ENCODE results near the gene PRKCA.

The PRKCA gene

GRCh38 chr17:66652840-66653507, 350.6 kb downstream of the PRKCA start:
- Histone ChIP-seq H3K9ac (ENCODE audit: low read length) (no peak overlapping the region), H3K27me3 (ENCODE audit: control insufficient read depth, insufficient read depth, low read length) (no peaks in the 10 kb centered on the region), H3K9me3 (ENCODE audit: control insufficient read depth, low read length) (no peaks in the 10 kb centered on the region), H3K4me3 (ENCODE audit: low read length) (no peak overlapping the region), H3K4me1 (ENCODE audit: control insufficient read depth, insufficient read depth, low read length) (peaks cover 5% of the 10 kb centered on the region), H3K36me3 (ENCODE audit: control insufficient read depth, insufficient read depth, low read length) (no peaks in the 10 kb centered on the region)

- Histone ChIP-seq H3K4me1 (ENCODE audit: control insufficient read depth, insufficient read depth, low read length) (peaks cover 5% of the 10 kb centered on the region), H3K36me3 (ENCODE audit: control insufficient read depth, insufficient read depth, low read length) (no peaks in the 10 kb centered on the region), H3K9ac (ENCODE audit: low read length) (no peak overlapping the region), H3K9me3 (ENCODE audit: control insufficient read depth, low read length) (no peaks in the 10 kb centered on the region), H3K4me3 (ENCODE audit: low read length) (no peak overlapping the region), H3K27me3 (ENCODE audit: control insufficient read depth, insufficient read depth, low read length) (no peaks in the 10 kb centered on the region)
Measured at GRCh38 chr17:66654106-66654740, 351.8 kb downstream of the PRKCA start.

DNA sequence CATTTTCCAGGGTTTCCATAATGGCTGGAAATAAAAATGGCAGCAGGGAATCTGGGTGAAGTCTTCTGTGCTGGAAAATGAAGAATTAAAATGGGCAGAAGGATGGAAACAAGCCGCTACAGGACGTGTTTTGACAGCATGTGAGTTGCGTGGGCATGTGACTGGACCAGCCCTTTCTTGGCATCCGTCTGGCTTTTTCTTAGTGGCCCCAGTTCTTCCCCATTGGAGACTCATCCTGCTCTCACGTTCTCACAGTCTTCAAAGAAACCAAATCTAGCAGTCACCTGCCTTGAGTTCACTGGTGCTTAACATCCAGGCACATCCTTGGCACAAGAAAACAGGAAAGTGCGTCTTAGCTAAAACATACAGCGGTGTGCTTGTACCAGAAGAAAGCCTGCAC, 352.4 kb downstream of the PRKCA start:
- no peaks in the 10 kb centered on the region for H3K36me3 ChIP-seq (ENCODE audit: control insufficient read depth, insufficient read depth, low read length)
- H3K9ac ChIP-seq (ENCODE audit: low read length), result no peak overlapping the region
- H3K9me3 ChIP-seq (ENCODE audit: control insufficient read depth, low read length), result no peaks in the 10 kb centered on the region
- H3K27me3 ChIP-seq (ENCODE audit: control insufficient read depth, insufficient read depth, low read length), result no peaks in the 10 kb centered on the region
- peaks cover 5% of the 10 kb centered on the region for H3K4me1 ChIP-seq (ENCODE audit: control insufficient read depth, insufficient read depth, low read length)
- H3K4me3 ChIP-seq (ENCODE audit: low read length), result no peak overlapping the region

- no peaks in the 10 kb centered on the region for H3K36me3 ChIP-seq (ENCODE audit: control insufficient read depth, insufficient read depth, low read length)
- peaks cover 5% of the 10 kb centered on the region for H3K4me1 ChIP-seq (ENCODE audit: control insufficient read depth, insufficient read depth, low read length)
- no peak overlapping the region for H3K4me3 ChIP-seq (ENCODE audit: low read length)
- H3K9me3 ChIP-seq (ENCODE audit: control insufficient read depth, low read length), result no peaks in the 10 kb centered on the region
- H3K9ac ChIP-seq (ENCODE audit: low read length), result no peak overlapping the region
- no peaks in the 10 kb centered on the region for H3K27me3 ChIP-seq (ENCODE audit: control insufficient read depth, insufficient read depth, low read length)
Measured at GRCh38 chr17:66655461-66655860, 353.0 kb downstream of the PRKCA start.

- H3K4me1 ChIP-seq (ENCODE audit: control insufficient read depth, insufficient read depth, low read length), result peaks cover 5% of the 10 kb centered on the region
- H3K9me3 ChIP-seq (ENCODE audit: control insufficient read depth, low read length), result no peaks in the 10 kb centered on the region
- H3K36me3 ChIP-seq (ENCODE audit: control insufficient read depth, insufficient read depth, low read length), result no peaks in the 10 kb centered on the region
- H3K27me3 ChIP-seq (ENCODE audit: control insufficient read depth, insufficient read depth, low read length), result no peaks in the 10 kb centered on the region
- no peak overlapping the region for H3K4me3 ChIP-seq (ENCODE audit: low read length)
- no peak overlapping the region for H3K9ac ChIP-seq (ENCODE audit: low read length)
Measured at GRCh38 chr17:66655861-66656260, 353.4 kb downstream of the PRKCA start.

GRCh38 chr17:66661411-66662256, 359.2 kb downstream of the PRKCA start:
- H3K36me3 ChIP-seq (ENCODE audit: control insufficient read depth, insufficient read depth, low read length), result no peaks in the 10 kb centered on the region
- H3K4me1 ChIP-seq (ENCODE audit: control insufficient read depth, insufficient read depth, low read length), result peaks cover 9% of the 10 kb centered on the region
- H3K27me3 ChIP-seq (ENCODE audit: control insufficient read depth, insufficient read depth, low read length), result no peaks in the 10 kb centered on the region
- H3K9me3 ChIP-seq (ENCODE audit: control insufficient read depth, low read length), result no peaks in the 10 kb centered on the region
- no peak overlapping the region for H3K9ac ChIP-seq (ENCODE audit: low read length)
- no peak overlapping the region for H3K4me3 ChIP-seq (ENCODE audit: low read length)

- Histone ChIP-seq H3K27me3 (ENCODE audit: control insufficient read depth, insufficient read depth, low read length) (no peaks in the 10 kb centered on the region), H3K9me3 (ENCODE audit: control insufficient read depth, low read length) (no peaks in the 10 kb centered on the region), H3K4me1 (ENCODE audit: control insufficient read depth, insufficient read depth, low read length) (peaks cover 9% of the 10 kb centered on the region), H3K36me3 (ENCODE audit: control insufficient read depth, insufficient read depth, low read length) (no peaks in the 10 kb centered on the region), H3K4me3 (ENCODE audit: low read length) (no peak overlapping the region), H3K9ac (ENCODE audit: low read length) (no peak overlapping the region)
Measured at GRCh38 chr17:66662496-66662895, 360.1 kb downstream of the PRKCA start.

DNA sequence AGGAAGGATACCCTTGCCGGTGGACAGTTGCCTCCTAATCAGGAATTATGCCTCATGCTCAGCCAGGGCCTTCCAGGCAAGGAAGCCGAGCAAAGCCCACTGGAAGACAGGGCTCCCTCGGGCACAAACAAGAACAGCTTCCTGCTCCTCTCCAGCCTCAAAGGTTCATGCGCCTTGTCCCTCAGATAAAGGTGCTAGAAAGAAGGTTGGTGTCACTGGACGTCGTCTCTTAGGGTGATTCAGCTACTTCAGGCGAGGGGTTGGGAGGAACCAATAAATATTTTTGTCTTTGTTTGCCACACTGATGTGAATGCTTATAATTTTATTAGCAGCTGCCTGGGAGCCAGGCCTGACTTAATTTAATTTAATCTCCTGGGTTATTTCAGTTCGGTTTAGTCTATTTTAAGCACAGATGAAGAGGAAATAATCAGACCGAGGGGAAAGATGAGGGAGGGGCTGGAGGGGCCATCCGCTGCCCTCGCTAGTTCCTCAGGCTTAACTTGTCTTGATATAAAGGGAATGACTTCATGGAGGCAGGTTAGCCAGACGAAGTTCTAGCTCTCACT, 360.7 kb downstream of the PRKCA start:
- H3K4me3 ChIP-seq (ENCODE audit: low read length), result no peak overlapping the region
- H3K4me1 ChIP-seq (ENCODE audit: control insufficient read depth, insufficient read depth, low read length), result peaks cover 9% of the 10 kb centered on the region
- H3K9ac ChIP-seq (ENCODE audit: low read length), result no peak overlapping the region
- no peaks in the 10 kb centered on the region for H3K27me3 ChIP-seq (ENCODE audit: control insufficient read depth, insufficient read depth, low read length)
- H3K36me3 ChIP-seq (ENCODE audit: control insufficient read depth, insufficient read depth, low read length), result no peaks in the 10 kb centered on the region
- H3K9me3 ChIP-seq (ENCODE audit: control insufficient read depth, low read length), result no peaks in the 10 kb centered on the region

GRCh38 chr17:66664336-66664735, 361.9 kb downstream of the PRKCA start:
- Histone ChIP-seq H3K9ac (ENCODE audit: low read length) (no peak overlapping the region), H3K36me3 (ENCODE audit: control insufficient read depth, insufficient read depth, low read length) (no peaks in the 10 kb centered on the region), H3K27me3 (ENCODE audit: control insufficient read depth, insufficient read depth, low read length) (no peaks in the 10 kb centered on the region), H3K4me1 (ENCODE audit: control insufficient read depth, insufficient read depth, low read length) (peaks cover 9% of the 10 kb centered on the region), H3K4me3 (ENCODE audit: low read length) (no peak overlapping the region), H3K9me3 (ENCODE audit: control insufficient read depth, low read length) (no peaks in the 10 kb centered on the region)

GRCh38 chr17:66665194-66665593, 362.8 kb downstream of the PRKCA start:
- H3K9ac ChIP-seq (ENCODE audit: low read length), result no peak overlapping the region
- H3K36me3 ChIP-seq (ENCODE audit: control insufficient read depth, insufficient read depth, low read length), result no peaks in the 10 kb centered on the region

DNA sequence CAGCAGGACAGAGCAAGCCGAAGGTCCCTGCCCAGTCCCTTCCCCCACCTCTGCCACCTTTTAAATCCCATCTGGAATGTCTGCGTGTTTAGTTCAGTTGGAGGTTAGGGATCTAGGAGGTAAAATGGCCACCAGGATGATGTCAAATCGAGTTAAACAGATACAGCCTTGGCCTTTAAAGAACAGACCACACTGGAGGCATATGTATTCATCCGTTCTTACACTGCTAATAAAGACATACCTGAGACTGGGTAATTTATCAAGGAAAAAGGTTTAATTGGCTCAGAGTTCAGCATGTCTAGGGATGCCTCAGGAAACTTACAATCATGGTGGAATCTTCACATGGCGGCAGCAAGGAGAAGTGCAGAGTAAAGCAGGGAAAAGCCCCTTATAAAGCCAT, 364.7 kb downstream of the PRKCA start:
- no peaks in the 10 kb centered on the region for H3K9me3 ChIP-seq (ENCODE audit: control insufficient read depth, low read length)
- no peaks in the 10 kb centered on the region for H3K36me3 ChIP-seq (ENCODE audit: control insufficient read depth, insufficient read depth, low read length)
- H3K9ac ChIP-seq (ENCODE audit: low read length), result no peak overlapping the region
- H3K4me1 ChIP-seq (ENCODE audit: control insufficient read depth, insufficient read depth, low read length), result no peaks in the 10 kb centered on the region
- H3K4me3 ChIP-seq (ENCODE audit: low read length), result no peak overlapping the region
- H3K27me3 ChIP-seq (ENCODE audit: control insufficient read depth, insufficient read depth, low read length), result no peaks in the 10 kb centered on the region

More at GRCh38 chr17:66665194-66665593, 362.8 kb downstream of the PRKCA start:
- Histone ChIP-seq H3K4me3 (ENCODE audit: low read length) (no peak overlapping the region), H3K9me3 (ENCODE audit: control insufficient read depth, low read length) (no peaks in the 10 kb centered on the region), H3K4me1 (ENCODE audit: control insufficient read depth, insufficient read depth, low read length) (peaks cover 9% of the 10 kb centered on the region), H3K27me3 (ENCODE audit: control insufficient read depth, insufficient read depth, low read length) (no peaks in the 10 kb centered on the region)

All from mucosa of stomach (tissue), 1 donor.